GM23248 (cell line): ENCODE measurements around the gene ATF7IP. TPM values are rescaled to one million over a fixed set of nuclear protein-coding genes. Genes with fewer than 3 reads are reported as not detected.
"Not testable (repeated sequence)": the region's sequence is repeated elsewhere in the genome, so short reads cannot be mapped to it uniquely, and the experiment has no call there.

ENCODE experiments used
- DNase-seq: peaks from one replicate; pipeline ENCODE4 v3.0.0-alpha.2; 2015
- H2AFZ ChIP-seq: fragments of 200-600 bp; sonication (generic); 2 replicates; pipeline ENCODE4 v1.6.1; 2016; ENCODE audit warnings: antibody characterized with exemption
- H3F3A ChIP-seq: fragments of 200-600 bp; sonication (generic); 2 replicates; pipeline ENCODE4 v1.6.1; 2016; ENCODE audit warnings: mild to moderate bottlenecking, antibody characterized with exemption, mixed run types; ENCODE audit not compliant: insufficient read depth
- H3K27ac ChIP-seq: fragments of 200-600 bp; sonication (generic); 2 replicates; pipeline ENCODE4 v1.5.1; 2016; ENCODE audit warnings: mild to moderate bottlenecking
- H3K27me3 ChIP-seq: fragments of 200-600 bp; sonication (generic); replicated peaks from 2 replicates; pipeline ENCODE4 v1.6.1; 2016; ENCODE audit warnings: mild to moderate bottlenecking; ENCODE audit not compliant: insufficient read depth
- H3K36me3 ChIP-seq: fragments of 200-600 bp; sonication (generic); 2 replicates; pipeline ENCODE4 v1.6.1; 2016; ENCODE audit warnings: low read depth, mild to moderate bottlenecking
- H3K4me1 ChIP-seq: fragments of 200-600 bp; sonication (generic); 2 replicates; pipeline ENCODE4 v1.6.1; 2016; ENCODE audit warnings: mild to moderate bottlenecking; ENCODE audit not compliant: insufficient read depth
- H3K4me2 ChIP-seq: fragments of 200-600 bp; sonication (generic); one replicate; pipeline ENCODE4 v1.6.1; 2016; ENCODE audit warnings: mild to moderate bottlenecking; ENCODE audit not compliant: unreplicated experiment
- H3K4me3 ChIP-seq: fragments of 200-600 bp; sonication (generic); 2 replicates; pipeline ENCODE4 v1.5.1; 2016; ENCODE audit warnings: mild to moderate bottlenecking
- H3K79me2 ChIP-seq: fragments of 200-600 bp; sonication (generic); 2 replicates; pipeline ENCODE4 v1.6.1; 2016; ENCODE audit warnings: mild to moderate bottlenecking; ENCODE audit not compliant: insufficient read depth
- H3K9ac ChIP-seq: fragments of 200-600 bp; sonication (generic); 2 replicates; pipeline ENCODE4 v1.6.1; 2016; ENCODE audit warnings: mild to moderate bottlenecking
- H3K9me2 ChIP-seq: fragments of 200-600 bp; sonication (generic); 2 replicates; pipeline ENCODE4 v1.6.1; 2016; ENCODE audit warnings: mixed run types, mild to moderate bottlenecking, moderate library complexity; ENCODE audit not compliant: insufficient read depth
- H3K9me3 ChIP-seq: fragments of 200-600 bp; sonication (generic); one replicate; pipeline ENCODE4 v1.6.1; 2017; ENCODE audit warnings: low read depth
- H4K20me1 ChIP-seq: fragments of 200-600 bp; sonication (generic); 2 replicates; pipeline ENCODE4 v1.6.0; 2016; ENCODE audit not compliant: insufficient read depth
- EZH2 ChIP-seq: fragments of 200-600 bp; sonication (generic); IDR thresholded peaks from 2 replicates; pipeline ENCODE4 v1.6.1; 2018; ENCODE audit warnings: antibody characterized with exemption, mild to moderate bottlenecking; ENCODE audit not compliant: insufficient read depth, poor library complexity, severe bottlenecking
- EZH2phosphoT487 ChIP-seq: fragments of 200-600 bp; sonication (generic); IDR thresholded peaks from 2 replicates; pipeline ENCODE4 v1.6.1; 2018; ENCODE audit warnings: antibody characterized with exemption, moderate library complexity, mild to moderate bottlenecking, low read depth; ENCODE audit not compliant: insufficient read depth
- WGBS, 2 experiments: methylation state at CpG; one replicate each; pipeline ENCODE4 v1.1.6; 2015 to 2017; ENCODE audit warnings: low lambda C conversion rate in 2 of 2, low coverage in 1 of 2; ENCODE audit errors: missing lambda C conversion rate in 2 of 2; 5-methylcytosine and 5-hydroxymethylcytosine counted together
- in situ Hi-C: fragments of 300-500 bp; cut with MboI; formaldehyde crosslinking; loops from 2 replicates; pipeline ENCODE4 v1.15.0; 2020
- polyA plus RNA-seq: library from polyadenylated mRNA; unstranded; fragments of >200 nt; fragmentation: Nextera tagmentation; extraction: Ambion mirVana; gene quantifications from 2 replicates; pipeline ENCODE4 v1.2.1, GENCODE V29; 2016
- total RNA-seq: library from RNA; depleted of rRNA; stranded (reverse); fragments of >200 nt; shearing (Covaris generic); gene quantifications from 2 replicates; pipeline ENCODE4 v1.2.3, GENCODE V29; 2014

The ATF7IP gene
- total and polyA plus RNA-seq, 2 experiments from 2014 or later, result 17.7 to 24.9 TPM

- H3K36me3 ChIP-seq, result no peaks in the 10 kb centered on the region
- no peaks in the 10 kb centered on the region for H3K9me2 ChIP-seq
- peaks cover 26% of the 10 kb centered on the region; the same call in 1 of the 2 replicates for H3F3A ChIP-seq
- H3K9ac ChIP-seq, result no peak overlapping the region
- no peaks in the 10 kb centered on the region for H4K20me1 ChIP-seq
- TF ChIP-seq EZH2phosphoT487 (no peak), EZH2 (no peak)
- DNase-seq, result no peak
- H3K4me2 ChIP-seq, result no peak overlapping the region
- in situ Hi-C loops, result no loop called here
- no peak overlapping the region for H2AFZ ChIP-seq
- peaks cover 39% of the 10 kb centered on the region for H3K4me1 ChIP-seq
- H3K4me3 ChIP-seq, result no peak overlapping the region
- no peak overlapping the region for H3K27ac ChIP-seq
- no peaks in the 10 kb centered on the region for H3K79me2 ChIP-seq
- no peaks in the 10 kb centered on the region for H3K9me3 ChIP-seq
- 60 to 63% methylated on average over 9 to 11 of the region's 11 CpGs for WGBS, 2 experiments
- H3K27me3 ChIP-seq, result no peaks in the 10 kb centered on the region
Measured at GRCh38 chr12:14325716-14326343, 39.7 kb upstream of the ATF7IP start.

- H3K36me3 ChIP-seq, result no peaks in the 10 kb centered on the region
- no peak overlapping the region for H3K4me2 ChIP-seq
- H3K79me2 ChIP-seq, result no peaks in the 10 kb centered on the region
- H3K4me1 ChIP-seq, result peaks cover 35% of the 10 kb centered on the region
- peak overlapping the region; percentile 74; the same call in 1 of the 2 replicates for H3K27ac ChIP-seq
- no peaks in the 10 kb centered on the region for H3K9me2 ChIP-seq
- TF ChIP-seq EZH2 (no peak), EZH2phosphoT487 (no peak)
- H3K9me3 ChIP-seq, result no peaks in the 10 kb centered on the region
- H3K27me3 ChIP-seq, result no peaks in the 10 kb centered on the region
- H3K9ac ChIP-seq, result no peak overlapping the region
- no peak overlapping the region for H3K4me3 ChIP-seq
- 84 to 85% methylated on average over 5 of the region's 5 CpGs for WGBS, 2 experiments
- H4K20me1 ChIP-seq, result no peaks in the 10 kb centered on the region
- in situ Hi-C loops, result no loop called here
- H3F3A ChIP-seq, result peaks cover 25% of the 10 kb centered on the region; the same call in 1 of the 2 replicates
- H2AFZ ChIP-seq, result no peak overlapping the region
- DNase-seq, result peak; percentile 51
Measured at GRCh38 chr12:14326699-14327098, 38.8 kb upstream of the ATF7IP start.

GRCh38 chr12:14327711-14328110, 37.8 kb upstream of the ATF7IP start:
- H3K36me3 ChIP-seq, result no peaks in the 10 kb centered on the region
- in situ Hi-C loops, result no loop called here
- peak overlapping the region; percentile 68 for H2AFZ ChIP-seq
- no peaks in the 10 kb centered on the region for H4K20me1 ChIP-seq
- H3F3A ChIP-seq, result peaks cover 14% of the 10 kb centered on the region; the same call in 1 of the 2 replicates
- peak; percentile 76 for DNase-seq
- H3K4me1 ChIP-seq, result peaks cover 25% of the 10 kb centered on the region
- H3K9me2 ChIP-seq, result no peaks in the 10 kb centered on the region
- H3K4me2 ChIP-seq, result peak overlapping the region; percentile 8
- 0% methylated on average over 1 of the region's 1 CpG for WGBS, 2 experiments
- peak overlapping the region; percentile 74 for H3K27ac ChIP-seq
- H3K4me3 ChIP-seq, result no peak overlapping the region
- peak overlapping the region; percentile 38; the same call in 1 of the 2 replicates for H3K9ac ChIP-seq
- H3K79me2 ChIP-seq, result no peaks in the 10 kb centered on the region
- H3K27me3 ChIP-seq, result no peaks in the 10 kb centered on the region
- no peaks in the 10 kb centered on the region for H3K9me3 ChIP-seq
- TF ChIP-seq EZH2 (no peak), EZH2phosphoT487 (no peak)

DNA sequence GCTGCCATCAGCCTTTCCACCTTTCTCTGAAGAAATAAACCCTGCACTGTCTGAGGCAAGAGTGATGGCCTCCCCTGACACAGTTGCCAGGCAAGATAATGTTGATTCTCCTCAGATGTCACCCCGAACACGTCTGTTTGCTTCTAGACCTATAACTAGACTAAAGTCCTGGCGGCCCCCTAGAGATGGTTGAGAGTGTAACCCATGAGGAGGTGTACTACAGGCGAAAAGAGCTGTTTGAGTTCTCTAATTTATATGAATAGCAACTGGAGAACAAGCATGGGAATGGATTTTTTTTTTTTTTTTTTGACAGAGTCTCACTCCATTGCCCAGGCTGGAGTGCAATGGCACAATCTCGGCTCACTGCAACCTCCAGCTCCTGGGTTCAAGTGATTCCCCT, 33.0 kb upstream of the ATF7IP start:
- H3K4me3 ChIP-seq, result no peak overlapping the region
- H3K27me3 ChIP-seq, result no peaks in the 10 kb centered on the region
- H3K4me2 ChIP-seq, result no peak overlapping the region
- no peaks in the 10 kb centered on the region for H3K9me2 ChIP-seq
- H3F3A ChIP-seq, result peaks cover 10% of the 10 kb centered on the region; the same call in 1 of the 2 replicates
- H4K20me1 ChIP-seq, result no peaks in the 10 kb centered on the region
- TF ChIP-seq EZH2 (no peak), EZH2phosphoT487 (no peak)
- 13 to 15% methylated on average over 5 of the region's 5 CpGs for WGBS, 2 experiments
- H3K4me1 ChIP-seq, result peaks cover 12% of the 10 kb centered on the region
- no peaks in the 10 kb centered on the region for H3K9me3 ChIP-seq
- no peaks in the 10 kb centered on the region for H3K36me3 ChIP-seq
- no peak overlapping the region for H3K9ac ChIP-seq
- in situ Hi-C loops, result no loop called here
- H3K79me2 ChIP-seq, result no peaks in the 10 kb centered on the region
- no peak overlapping the region for H2AFZ ChIP-seq
- DNase-seq, result no peak
- no peak overlapping the region for H3K27ac ChIP-seq

- no peaks in the 10 kb centered on the region for H3K9me2 ChIP-seq
- H3K4me1 ChIP-seq, result no peaks in the 10 kb centered on the region
- H3K27me3 ChIP-seq, result no peaks in the 10 kb centered on the region
- TF ChIP-seq EZH2phosphoT487 (no peak), EZH2 (no peak)
- H3K9me3 ChIP-seq, result no peaks in the 10 kb centered on the region
- no peak overlapping the region for H3K27ac ChIP-seq
- H3K4me3 ChIP-seq, result no peak overlapping the region
- no peaks in the 10 kb centered on the region for H3F3A ChIP-seq
- no peak overlapping the region for H3K9ac ChIP-seq
- no peaks in the 10 kb centered on the region for H3K79me2 ChIP-seq
- no peaks in the 10 kb centered on the region for H3K36me3 ChIP-seq
- H3K4me2 ChIP-seq, result no peak overlapping the region
- H2AFZ ChIP-seq, result no peak overlapping the region
- no peak for DNase-seq
- in situ Hi-C loops, result no loop called here
- no peaks in the 10 kb centered on the region for H4K20me1 ChIP-seq
Measured at GRCh38 chr12:14340371-14340770, 25.1 kb upstream of the ATF7IP start.

GRCh38 chr12:14351524-14351923, 14.0 kb upstream of the ATF7IP start:
- in situ Hi-C loops, H3K9ac ChIP-seq, H3K4me2 ChIP-seq, H3F3A ChIP-seq, H3K36me3 ChIP-seq, H4K20me1 ChIP-seq, H3K4me1 ChIP-seq, H3K79me2 ChIP-seq, H3K27ac ChIP-seq, H2AFZ ChIP-seq, H3K27me3 ChIP-seq, H3K9me2 ChIP-seq, H3K9me3 ChIP-seq, DNase-seq, H3K4me3 ChIP-seq: not testable (repeated sequence)
- 60 to 65% methylated on average over 4 of the region's 4 CpGs for WGBS, 2 experiments

DNA sequence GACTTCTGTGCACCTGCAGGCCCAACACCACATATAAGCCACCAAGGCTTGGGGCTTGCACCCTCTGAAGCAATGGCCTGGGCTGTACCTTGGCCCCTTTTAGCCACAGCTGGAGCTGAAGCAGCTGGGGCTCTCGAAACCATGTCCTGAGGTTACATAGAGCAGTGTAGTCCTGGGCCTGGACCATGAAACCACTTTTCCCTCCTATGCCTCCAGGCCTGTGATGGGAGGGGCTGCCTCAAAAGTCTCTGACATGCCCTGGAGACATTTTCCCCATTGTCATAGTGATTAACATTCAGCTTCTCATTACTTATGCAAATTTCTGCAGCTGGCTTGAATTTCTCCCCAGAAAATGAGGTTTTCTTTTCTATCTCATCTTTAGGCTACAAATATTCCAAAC, 13.4 kb upstream of the ATF7IP start:
- WGBS, 2 experiments, result 7 to 46% methylated on average over 1 of the region's 1 CpG
- H3K4me3 ChIP-seq, H3K4me1 ChIP-seq, H4K20me1 ChIP-seq, H3K27me3 ChIP-seq, H3K36me3 ChIP-seq, H3K9ac ChIP-seq, in situ Hi-C loops, H3K9me3 ChIP-seq, H3K9me2 ChIP-seq, H3F3A ChIP-seq, H2AFZ ChIP-seq, H3K79me2 ChIP-seq, H3K4me2 ChIP-seq, H3K27ac ChIP-seq, DNase-seq: not testable (repeated sequence)
